Trophoblast cell (in vitro differentiated cells and primary cell): ENCODE results near the gene EML6.

Source experiments
- DNase-seq, 2 donors: peaks; one replicate each; pipeline ENCODE4 v3.0.0-alpha.2; 2016
- H2AFZ ChIP-seq: 2 replicates; pipeline ENCODE4 v1.6.1; 2013; ENCODE audit warnings: low read length, moderate library complexity, mild to moderate bottlenecking; ENCODE audit not compliant: insufficient read depth, poor library complexity
- H2AK5ac ChIP-seq: 2 replicates; pipeline ENCODE4 v1.6.1; 2013; ENCODE audit warnings: mild to moderate bottlenecking, low read length
- H2BK120ac ChIP-seq: 2 replicates; pipeline ENCODE4 v1.6.1; 2013; ENCODE audit warnings: low read length, mild to moderate bottlenecking, moderate library complexity; ENCODE audit not compliant: insufficient read depth, poor library complexity
- H2BK12ac ChIP-seq: 2 replicates; pipeline ENCODE4 v1.6.1; 2013; ENCODE audit warnings: mild to moderate bottlenecking, low read length, moderate library complexity
- H2BK5ac ChIP-seq: 2 replicates; pipeline ENCODE4 v1.6.1; 2013; ENCODE audit warnings: low read length, low read depth, moderate library complexity, mild to moderate bottlenecking; ENCODE audit not compliant: poor library complexity
- H3K14ac ChIP-seq: 2 replicates; pipeline ENCODE4 v1.6.1; 2013; ENCODE audit warnings: mild to moderate bottlenecking, low read length
- H3K18ac ChIP-seq: 2 replicates; pipeline ENCODE4 v1.6.1; 2013; ENCODE audit warnings: mild to moderate bottlenecking, low read length
- H3K23ac ChIP-seq: 2 replicates; pipeline ENCODE4 v1.6.1; 2013; ENCODE audit warnings: low read length
- H3K27ac ChIP-seq: 2 replicates; pipeline ENCODE4 v1.5.1; 2013; ENCODE audit warnings: low read depth, mild to moderate bottlenecking, inconsistent platforms, low read length, moderate library complexity
- H3K27me3 ChIP-seq: 2 replicates; pipeline ENCODE4 v1.6.1; 2013; ENCODE audit warnings: inconsistent platforms, mild to moderate bottlenecking, low read length, moderate library complexity; ENCODE audit not compliant: insufficient read depth
- H3K36me3 ChIP-seq, 2 experiments: 1 replicate in 1 of 2; 2 replicates in 1 of 2; pipeline ENCODE4 v1.6.1; 2013; ENCODE audit warnings: low read length in 2 of 2, mild to moderate bottlenecking in 2 of 2, moderate library complexity in 1 of 2; ENCODE audit not compliant: insufficient read depth in 2 of 2, control insufficient read depth in 1 of 2
- H3K4ac ChIP-seq: 2 replicates; pipeline ENCODE4 v1.6.1; 2013; ENCODE audit warnings: low read depth, mild to moderate bottlenecking, low read length, moderate library complexity
- H3K4me1 ChIP-seq, 2 experiments: 1 replicate in 1 of 2; 2 replicates in 1 of 2; pipeline ENCODE4 v1.6.1; 2013; ENCODE audit warnings: low read length in 2 of 2, mild to moderate bottlenecking in 2 of 2, moderate library complexity in 1 of 2; ENCODE audit not compliant: insufficient read depth in 2 of 2, control insufficient read depth in 1 of 2
- H3K4me2 ChIP-seq: 2 replicates; pipeline ENCODE4 v1.6.1; 2013; ENCODE audit warnings: inconsistent platforms, mild to moderate bottlenecking, low read length, moderate library complexity
- H3K4me3 ChIP-seq: 2 replicates; pipeline ENCODE4 v1.5.1; 2013; ENCODE audit warnings: mild to moderate bottlenecking, low read depth, low read length, inconsistent platforms
- H3K79me1 ChIP-seq: one replicate; pipeline ENCODE4 v1.6.1; 2013; ENCODE audit warnings: low read length
- H3K79me2 ChIP-seq: 2 replicates; pipeline ENCODE4 v1.6.1; 2013; ENCODE audit warnings: low read length, mild to moderate bottlenecking; ENCODE audit not compliant: control insufficient read depth, insufficient read depth, poor library complexity
- H3K9ac ChIP-seq: 2 replicates; pipeline ENCODE4 v1.6.1; 2013; ENCODE audit warnings: mild to moderate bottlenecking, low read length
- H3K9me3 ChIP-seq: 2 replicates; pipeline ENCODE4 v1.6.1; 2013; ENCODE audit warnings: low read depth, mild to moderate bottlenecking, control low read depth, inconsistent platforms, low read length; ENCODE audit not compliant: insufficient read depth
- H4K12ac ChIP-seq: 2 replicates; pipeline ENCODE4 v1.6.1; 2013; ENCODE audit warnings: low read depth, mild to moderate bottlenecking, low read length, moderate library complexity
- H4K8ac ChIP-seq: 2 replicates; pipeline ENCODE4 v1.6.1; 2013; ENCODE audit warnings: low read depth, mild to moderate bottlenecking, low read length, moderate library complexity
- H4K91ac ChIP-seq: one replicate; pipeline ENCODE4 v1.6.1; 2013; ENCODE audit warnings: low read depth, mild to moderate bottlenecking, low read length, moderate library complexity
- WGBS: extraction: QIAGEN DNeasy Blood & Tissue Kit; methylation state at CpG from one replicate; pipeline ENCODE4 v1.1.7; 2013; ENCODE audit warnings: missing lambda C conversion rate; ENCODE audit not compliant: insufficient read length, insufficient coverage; ENCODE audit errors: extremely low coverage; 5-methylcytosine and 5-hydroxymethylcytosine counted together

The EML6 gene

GRCh38 chr2:54952425-54952824 lies 229.0 kb downstream of the EML6 start:
- Histone ChIP-seq H3K4ac (no peak overlapping the region), H2BK12ac (no peak overlapping the region), H2BK120ac (no peak overlapping the region), H3K4me2 (no peak overlapping the region), H3K9ac (no peak overlapping the region), H3K4me1 (no peaks in the 10 kb centered on the region), H3K79me1 (no peaks in the 10 kb centered on the region), H3K9me3 (no peaks in the 10 kb centered on the region), H3K4me3 (no peak overlapping the region), H3K23ac (no peak overlapping the region), H2BK5ac (no peak overlapping the region), H2AK5ac (no peak overlapping the region), H3K27ac (no peak overlapping the region), H3K79me2 (no peaks in the 10 kb centered on the region), H4K91ac (no peak overlapping the region), H3K18ac (no peak overlapping the region), H2AFZ (no peak overlapping the region), H4K12ac (no peak overlapping the region), H4K8ac (no peak overlapping the region), H3K36me3 (no peaks in the 10 kb centered on the region), H3K14ac (no peak overlapping the region), H3K27me3 (no peaks in the 10 kb centered on the region)
- no CpG with 5 or more reads among the region's 5 CpGs for WGBS
- no peak for DNase-seq

DNA sequence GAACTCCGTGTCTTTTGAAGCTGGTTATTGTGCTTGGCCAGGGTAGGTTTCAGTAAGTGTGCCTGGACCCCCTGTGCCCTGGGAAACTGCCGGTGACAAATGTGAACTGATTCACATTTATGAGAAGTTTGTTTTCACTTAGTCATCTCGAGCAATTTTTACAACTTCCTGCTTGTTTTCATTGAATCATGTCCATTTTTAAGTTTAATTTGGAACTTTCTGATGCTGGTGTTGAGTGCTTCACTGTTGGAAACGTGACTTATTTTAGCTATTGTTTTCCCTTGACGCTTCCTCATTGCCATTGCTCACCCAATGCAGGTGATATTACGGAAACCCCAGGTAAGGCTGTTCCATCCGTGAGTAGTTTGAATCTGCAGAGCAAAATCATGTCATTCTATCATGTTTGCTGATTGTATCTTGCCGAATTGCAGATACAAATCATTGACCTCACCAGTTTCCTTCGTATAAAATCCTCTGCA lies 229.6 kb downstream of the EML6 start:
- H3K79me2 ChIP-seq = no peaks in the 10 kb centered on the region
- no peak for DNase-seq
- H3K4ac ChIP-seq = no peak overlapping the region
- H3K36me3 ChIP-seq = no peaks in the 10 kb centered on the region
- no peak overlapping the region for H4K12ac ChIP-seq
- H3K79me1 ChIP-seq = no peaks in the 10 kb centered on the region
- no peaks in the 10 kb centered on the region for H3K4me1 ChIP-seq
- H3K27me3 ChIP-seq = no peaks in the 10 kb centered on the region
- no peak overlapping the region for H2BK12ac ChIP-seq
- H3K23ac ChIP-seq = no peak overlapping the region
- H2BK5ac ChIP-seq = no peak overlapping the region
- no peak overlapping the region for H3K27ac ChIP-seq
- H3K14ac ChIP-seq = no peak overlapping the region
- H3K4me2 ChIP-seq = no peak overlapping the region
- no peak overlapping the region for H2AFZ ChIP-seq
- H2AK5ac ChIP-seq = no peak overlapping the region
- no peak overlapping the region for H3K4me3 ChIP-seq
- no peak overlapping the region for H4K8ac ChIP-seq
- no peaks in the 10 kb centered on the region for H3K9me3 ChIP-seq
- H3K18ac ChIP-seq = no peak overlapping the region
- WGBS = no CpG with 5 or more reads among the region's 9 CpGs
- no peak overlapping the region for H4K91ac ChIP-seq
- no peak overlapping the region for H3K9ac ChIP-seq
- H2BK120ac ChIP-seq = no peak overlapping the region

DNA sequence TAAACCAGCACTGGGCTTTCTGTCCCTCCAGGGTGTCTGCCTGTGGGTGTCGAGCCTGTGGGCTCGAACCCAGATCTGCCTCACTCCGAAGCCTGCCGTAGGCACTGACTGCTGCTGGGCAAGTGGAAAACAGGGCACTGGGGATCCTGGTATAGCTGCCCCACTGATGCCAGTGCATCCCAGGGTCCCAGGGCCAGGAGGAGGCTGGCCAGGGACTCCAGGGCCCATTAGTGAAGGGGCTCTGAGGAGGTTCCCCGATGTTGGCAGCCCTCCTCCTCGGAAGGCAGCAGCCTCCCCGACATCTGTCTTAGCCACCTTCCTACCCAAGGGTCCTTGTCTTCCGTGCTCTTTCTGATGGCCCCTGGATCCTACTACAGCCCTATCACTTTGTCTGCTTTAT lies 230.7 kb downstream of the EML6 start:
- no peak overlapping the region for H3K23ac ChIP-seq
- no peaks in the 10 kb centered on the region for H3K36me3 ChIP-seq
- peak overlapping the region; percentile 16 for H3K9ac ChIP-seq
- no peak overlapping the region for H3K18ac ChIP-seq
- no peak overlapping the region for H2BK120ac ChIP-seq
- H2BK12ac ChIP-seq = no peak overlapping the region
- H3K4me1 ChIP-seq = no peaks in the 10 kb centered on the region
- no peak overlapping the region for H3K14ac ChIP-seq
- WGBS = no CpG with 5 or more reads among the region's 8 CpGs
- H3K9me3 ChIP-seq = no peaks in the 10 kb centered on the region
- no peak overlapping the region for H2AK5ac ChIP-seq
- no peak overlapping the region for H3K4me3 ChIP-seq
- H3K4ac ChIP-seq = no peak overlapping the region
- H3K27me3 ChIP-seq = no peaks in the 10 kb centered on the region
- no peak overlapping the region for H4K91ac ChIP-seq
- H4K8ac ChIP-seq = no peak overlapping the region
- no peak overlapping the region for H2AFZ ChIP-seq
- no peaks in the 10 kb centered on the region for H3K79me2 ChIP-seq
- H3K27ac ChIP-seq = no peak overlapping the region
- H4K12ac ChIP-seq = no peak overlapping the region
- DNase-seq = no peak
- H3K79me1 ChIP-seq = no peaks in the 10 kb centered on the region
- no peak overlapping the region for H3K4me2 ChIP-seq
- H2BK5ac ChIP-seq = no peak overlapping the region

DNA sequence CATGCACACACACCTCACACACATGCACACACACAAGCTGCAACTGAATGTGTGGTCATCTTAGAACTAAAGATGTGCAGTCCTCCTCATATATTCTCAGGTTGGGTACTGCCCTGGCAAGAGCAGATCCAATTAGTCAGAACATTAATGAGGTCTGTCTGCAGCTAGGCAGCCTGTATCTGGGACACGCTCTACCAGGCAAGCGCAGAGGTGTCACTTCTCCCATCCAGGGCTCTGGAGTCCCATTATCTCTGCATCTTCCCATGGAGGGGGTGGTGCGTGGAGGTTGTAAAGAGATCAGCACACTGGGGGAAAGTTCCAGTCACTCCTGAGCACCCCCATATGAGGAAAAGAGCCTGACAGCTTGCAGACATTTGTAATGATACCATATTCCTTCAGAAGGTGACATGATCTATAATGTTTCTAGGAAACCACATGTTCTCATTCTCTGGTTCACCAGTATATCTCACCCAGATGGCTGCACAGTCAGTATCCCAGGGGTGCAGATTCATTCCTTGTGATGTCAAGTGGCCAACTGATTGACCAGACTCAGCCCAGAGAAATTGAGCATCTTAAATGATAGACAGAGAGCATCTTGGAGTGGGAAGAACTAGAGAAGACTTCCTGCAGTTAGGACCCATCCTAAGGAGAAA lies 231.4 kb downstream of the EML6 start:
- no peaks in the 10 kb centered on the region for H3K4me1 ChIP-seq
- no CpG with 5 or more reads among the region's 3 CpGs for WGBS
- no peak overlapping the region for H2BK120ac ChIP-seq
- no peaks in the 10 kb centered on the region for H3K27me3 ChIP-seq
- H3K4ac ChIP-seq = no peak overlapping the region
- H3K27ac ChIP-seq = no peak overlapping the region
- no peak overlapping the region for H4K8ac ChIP-seq
- no peak overlapping the region for H4K12ac ChIP-seq
- H3K14ac ChIP-seq = no peak overlapping the region
- no peaks in the 10 kb centered on the region for H3K36me3 ChIP-seq
- H3K9me3 ChIP-seq = no peaks in the 10 kb centered on the region
- no peak for DNase-seq
- no peaks in the 10 kb centered on the region for H3K79me1 ChIP-seq
- no peak overlapping the region for H3K23ac ChIP-seq
- H3K18ac ChIP-seq = no peak overlapping the region
- H4K91ac ChIP-seq = no peak overlapping the region
- H2AK5ac ChIP-seq = no peak overlapping the region
- H2BK12ac ChIP-seq = no peak overlapping the region
- H3K79me2 ChIP-seq = no peaks in the 10 kb centered on the region
- H2BK5ac ChIP-seq = no peak overlapping the region
- no peak overlapping the region for H2AFZ ChIP-seq
- no peak overlapping the region for H3K9ac ChIP-seq
- H3K4me3 ChIP-seq = no peak overlapping the region
- no peak overlapping the region for H3K4me2 ChIP-seq
